Activated naive CD4-positive, alpha-beta T cell treated with Interleukin-2 at 50 U/mL for 16 hours (primary cell): Measurements from ENCODE around the gene SEPTIN11.
A peak's percentile ranks its signal among the peaks of the same experiment; 100 is the strongest.

Experiments
- DNase-seq: peaks from one replicate; pipeline ENCODE4 v3.0.0-alpha.2; 2020

The SEPTIN11 gene

DNA sequence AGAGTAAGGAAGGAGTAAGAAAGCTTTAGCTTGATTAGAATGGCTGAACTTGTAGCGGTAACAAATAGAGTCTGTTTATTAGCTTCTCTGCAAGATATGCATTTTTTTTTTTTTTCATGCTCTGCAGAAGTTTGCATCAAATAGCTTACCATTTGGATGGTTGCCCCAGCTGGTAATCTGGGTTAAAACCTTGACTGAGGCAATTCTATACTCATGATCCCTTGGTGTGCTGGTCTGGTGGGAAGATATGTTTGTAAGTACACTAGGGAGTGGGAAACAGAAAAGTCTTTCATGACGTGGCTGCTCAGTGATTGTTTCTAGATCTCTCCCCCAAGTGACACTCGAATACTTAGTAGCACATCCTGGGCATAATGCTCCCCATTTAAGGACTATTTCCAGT, 32.1 kb downstream of the SEPTIN11 start:
- no peak for DNase-seq

DNA sequence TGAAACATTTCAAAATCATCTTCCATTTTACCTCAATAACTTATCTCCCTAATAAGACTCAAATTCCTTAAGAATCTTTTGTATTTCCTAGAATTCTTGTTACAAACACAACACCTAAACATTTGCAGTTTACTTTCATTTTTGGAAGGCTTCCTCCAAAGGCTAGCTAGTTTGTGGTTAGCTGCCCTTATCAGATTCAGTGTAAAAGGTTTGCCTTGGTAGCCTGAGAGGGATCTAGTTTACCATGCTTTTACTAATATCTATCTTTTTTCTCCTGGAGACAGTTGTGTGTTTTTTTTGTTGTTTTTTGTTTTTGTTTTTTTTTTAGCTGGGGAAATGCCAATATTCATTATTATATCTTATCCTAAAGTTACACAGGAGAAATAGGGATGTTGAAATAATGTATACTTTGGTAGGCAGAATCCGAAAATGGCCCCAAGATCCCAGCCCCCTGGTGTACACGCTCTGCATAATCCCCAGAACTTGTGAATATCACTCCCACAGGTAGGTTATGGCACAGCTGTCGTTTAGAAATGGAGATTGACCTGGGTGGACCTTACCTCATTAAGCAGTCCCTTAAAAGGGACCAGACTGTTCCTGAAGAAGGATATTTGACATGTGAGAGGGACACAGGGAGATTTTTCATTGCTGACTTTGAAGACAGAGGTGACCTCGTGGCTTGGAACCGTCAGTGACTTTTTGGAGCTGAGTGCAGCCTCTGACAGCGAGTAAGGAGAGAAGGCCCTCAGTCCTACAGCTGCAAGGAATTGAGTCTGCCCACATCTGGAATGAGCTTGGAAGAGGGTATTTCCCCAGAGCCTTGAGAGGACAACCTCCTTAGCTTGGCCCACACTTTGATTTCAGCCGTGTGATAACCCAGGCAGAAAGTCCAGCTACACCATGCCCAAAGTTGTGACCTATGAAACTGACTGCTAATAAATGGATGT, 33.4 kb downstream of the SEPTIN11 start:
- no peak for DNase-seq

DNA sequence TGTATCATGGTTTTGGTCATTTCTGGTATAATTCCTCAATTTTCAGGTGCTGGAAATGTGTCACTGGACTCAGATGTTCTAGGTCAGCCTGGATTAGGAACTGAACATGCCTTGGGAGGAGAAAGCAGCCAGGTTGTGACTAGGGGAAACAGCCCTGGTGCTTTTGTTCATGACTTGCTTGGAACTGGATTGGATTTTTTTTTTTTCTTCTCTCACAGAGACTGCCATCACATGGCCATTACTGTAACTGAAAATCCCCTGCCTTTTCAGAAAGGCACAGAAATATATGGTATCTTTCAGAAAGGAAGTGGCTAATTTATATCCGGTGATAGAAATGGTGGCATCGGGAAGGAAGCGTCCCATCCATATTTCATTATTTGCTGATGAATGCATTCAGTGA, 34.6 kb downstream of the SEPTIN11 start:
- DNase-seq = no peak

DNA sequence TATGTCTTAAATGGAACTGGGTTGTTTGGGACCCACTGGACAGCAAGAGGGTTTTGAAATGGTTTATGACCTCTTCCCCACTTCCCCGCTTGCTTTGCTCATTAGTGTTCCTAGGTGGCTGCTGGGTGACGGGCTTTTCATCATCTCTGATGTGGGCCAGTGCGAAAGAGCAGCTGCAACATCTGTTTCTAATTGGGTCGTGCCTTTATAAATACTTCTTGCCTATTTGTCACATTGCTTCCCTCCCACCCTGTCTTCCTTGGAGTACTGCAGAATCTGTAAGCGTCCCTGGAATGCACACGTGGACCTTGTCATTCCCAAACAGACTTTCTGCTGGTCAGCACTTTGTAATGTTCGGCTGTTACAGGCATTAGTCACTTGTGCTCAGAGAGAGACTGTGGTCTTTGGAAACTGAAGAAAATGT, 35.2 kb downstream of the SEPTIN11 start:
- DNase-seq = no peak

DNA sequence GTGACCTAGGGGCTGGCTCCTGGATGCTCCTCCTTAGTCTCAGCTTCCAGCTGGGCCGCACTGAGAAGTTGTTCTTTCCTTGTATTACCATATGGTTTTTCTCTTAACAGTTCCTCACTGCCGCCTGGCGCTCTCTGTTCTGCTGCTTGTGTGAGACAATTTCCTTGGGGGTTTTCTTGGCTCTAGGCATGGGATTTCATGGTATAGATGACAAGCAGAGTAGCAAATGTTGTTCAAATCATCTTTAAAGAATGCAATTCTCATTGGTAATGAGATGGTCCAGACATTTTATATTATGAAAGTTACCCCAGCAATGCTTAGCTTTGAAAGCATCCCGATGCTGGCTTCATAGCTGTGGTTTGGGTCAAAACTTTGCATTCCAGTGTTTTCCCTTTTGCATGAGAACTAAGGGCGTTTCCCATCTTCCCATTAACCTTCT, 37.6 kb downstream of the SEPTIN11 start:
- no peak for DNase-seq

DNA sequence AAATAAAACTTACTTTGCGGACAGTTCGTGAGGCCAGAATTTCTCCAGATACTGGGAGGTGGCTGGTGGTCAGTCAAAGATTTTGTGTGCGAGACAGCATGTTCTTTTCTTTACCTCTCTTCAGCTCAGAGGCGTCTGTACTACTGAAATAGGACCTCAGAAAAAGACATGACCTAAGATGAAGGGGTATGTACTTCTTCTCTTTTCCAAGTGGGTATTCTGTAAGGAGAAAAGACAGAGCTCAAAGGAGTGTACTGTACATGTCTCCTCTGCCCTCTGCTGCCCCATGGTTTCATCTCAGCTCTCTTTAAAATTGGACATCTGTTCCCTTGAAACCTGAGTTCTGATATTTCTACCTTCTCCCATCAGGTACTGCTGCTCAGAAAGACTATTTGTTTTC, 38.1 kb downstream of the SEPTIN11 start:
- DNase-seq = no peak

DNA sequence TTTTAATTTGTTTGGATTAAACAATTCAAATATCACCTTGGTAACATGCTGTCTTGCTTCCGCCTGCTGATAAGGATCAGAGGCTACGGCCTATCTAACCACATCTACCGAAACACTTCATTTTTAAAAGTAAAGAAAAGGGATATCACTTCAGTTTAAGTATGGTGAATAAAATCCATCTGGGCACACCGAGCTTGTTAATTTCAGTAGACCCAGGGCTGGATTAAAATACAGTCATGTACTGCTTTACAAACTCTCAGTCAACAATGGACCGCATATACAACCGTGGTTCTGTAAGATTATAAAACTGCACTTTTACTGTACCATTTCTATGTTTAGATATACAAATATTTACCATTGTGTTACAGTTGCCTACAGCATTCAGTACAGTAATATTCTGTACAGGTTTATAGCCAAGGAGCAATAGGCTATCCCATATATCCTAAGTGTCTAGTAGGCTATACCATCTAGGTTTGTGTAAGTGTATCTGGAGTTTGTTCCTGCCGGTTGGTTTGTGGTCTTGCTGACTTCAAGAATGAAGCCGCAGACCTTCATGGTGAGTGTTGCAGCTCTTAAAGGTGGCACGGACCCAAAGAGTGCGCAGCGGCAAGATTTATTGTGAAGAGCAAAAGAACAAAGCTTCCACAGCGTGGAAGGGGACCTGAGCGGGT, 40.0 kb downstream of the SEPTIN11 start:
- DNase-seq = peak; percentile 60

DNA sequence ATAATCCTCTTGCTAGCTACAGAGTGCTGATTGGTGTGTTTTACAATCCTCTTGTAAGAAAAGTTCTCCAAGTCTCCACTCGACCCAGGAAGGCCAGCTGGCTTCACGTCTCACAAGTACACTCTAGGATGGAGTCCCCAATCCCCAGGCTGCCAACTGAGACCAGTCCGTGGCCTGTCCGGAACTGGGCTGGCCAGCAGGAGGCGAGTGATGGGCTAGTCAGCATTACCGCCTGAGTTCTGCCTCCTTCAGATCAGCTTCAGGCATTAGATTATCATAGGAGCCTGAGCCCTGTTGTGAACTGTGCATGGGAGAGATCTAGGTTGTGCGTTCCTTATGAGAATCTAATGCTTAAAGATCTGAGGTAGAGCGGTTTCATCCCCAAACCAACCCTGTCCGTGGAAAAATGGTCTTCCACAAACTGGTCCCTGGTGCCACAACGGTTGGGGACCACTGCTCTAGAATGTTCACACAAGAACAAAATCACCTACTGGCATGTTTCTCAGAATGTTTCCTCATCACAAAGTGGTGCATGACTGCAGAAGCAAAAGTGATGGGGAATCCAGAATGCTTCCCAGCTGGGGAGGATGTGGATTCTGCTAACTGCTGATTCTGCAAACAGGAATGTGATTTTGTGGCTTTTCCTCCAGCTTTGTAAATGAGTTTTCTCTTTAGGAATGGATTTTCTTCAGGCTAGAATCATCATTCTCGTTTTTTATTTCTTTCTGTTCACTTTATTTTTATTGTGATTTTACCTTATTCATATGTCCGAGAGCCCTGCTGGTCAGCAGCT, 40.9 kb downstream of the SEPTIN11 start:
- no peak for DNase-seq

DNA sequence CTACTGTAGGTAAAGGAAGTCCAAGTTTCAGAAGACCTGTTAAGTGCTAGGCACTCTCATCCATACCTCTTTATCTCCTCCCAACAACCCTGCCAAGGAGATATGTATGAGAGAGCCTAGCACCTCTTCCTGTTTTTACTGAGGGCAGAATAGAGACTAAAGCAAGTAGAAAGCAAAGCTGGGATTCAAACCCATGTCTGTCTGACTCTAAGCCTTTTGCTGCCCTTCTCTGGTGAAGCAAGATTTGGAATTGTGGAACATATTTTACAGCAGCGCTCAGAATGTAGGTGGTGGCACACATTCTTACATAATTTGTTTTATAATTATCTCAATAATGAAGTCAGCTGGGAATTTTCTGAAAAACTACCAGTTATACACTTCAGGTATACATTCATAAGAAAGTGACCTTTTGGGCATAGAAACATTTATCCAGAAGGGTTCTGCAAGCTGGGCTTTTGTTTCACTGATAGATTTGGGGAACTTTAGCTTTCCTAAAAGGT, 41.7 kb downstream of the SEPTIN11 start:
- DNase-seq = no peak

DNA sequence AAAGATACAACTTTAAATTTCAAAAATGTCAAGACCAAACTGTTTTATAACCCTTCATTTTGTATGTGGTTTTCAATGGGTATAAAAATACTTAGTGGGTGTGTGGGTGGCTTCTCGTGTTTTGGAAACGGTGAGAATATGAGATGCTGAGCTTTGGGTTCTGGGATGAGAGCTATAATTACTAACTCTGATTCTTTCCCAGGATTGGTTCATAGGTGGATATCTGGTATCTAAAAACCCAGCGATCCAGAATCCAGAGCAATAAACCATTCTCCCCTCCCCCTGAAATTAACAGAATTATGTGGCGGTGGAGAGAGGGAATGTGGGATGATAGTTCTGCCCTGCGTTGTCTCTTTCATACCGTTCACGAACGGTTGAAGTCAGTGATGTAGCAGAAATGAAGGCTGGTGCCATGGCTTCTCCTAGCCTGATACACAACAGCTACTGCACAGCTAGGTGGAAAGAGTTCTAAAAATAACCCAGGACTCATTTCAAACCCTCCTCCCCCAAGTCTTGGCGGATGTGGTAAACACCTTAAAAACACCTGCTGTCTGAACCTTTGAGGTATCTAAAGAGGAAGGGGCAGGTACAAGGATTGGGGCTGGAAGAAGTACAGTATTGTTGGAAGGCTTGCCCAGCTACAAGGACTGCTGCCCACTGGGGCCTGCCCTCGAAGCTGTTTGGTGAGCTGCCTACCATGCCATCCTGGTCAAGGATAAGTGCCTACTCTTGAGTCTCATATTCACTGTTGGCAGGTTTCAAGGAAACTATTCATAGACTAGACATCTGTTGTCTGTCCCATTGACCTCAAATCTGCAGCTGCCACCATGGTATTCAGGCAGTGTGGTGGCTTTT, 44.5 kb downstream of the SEPTIN11 start:
- DNase-seq = peak; percentile 48

DNA sequence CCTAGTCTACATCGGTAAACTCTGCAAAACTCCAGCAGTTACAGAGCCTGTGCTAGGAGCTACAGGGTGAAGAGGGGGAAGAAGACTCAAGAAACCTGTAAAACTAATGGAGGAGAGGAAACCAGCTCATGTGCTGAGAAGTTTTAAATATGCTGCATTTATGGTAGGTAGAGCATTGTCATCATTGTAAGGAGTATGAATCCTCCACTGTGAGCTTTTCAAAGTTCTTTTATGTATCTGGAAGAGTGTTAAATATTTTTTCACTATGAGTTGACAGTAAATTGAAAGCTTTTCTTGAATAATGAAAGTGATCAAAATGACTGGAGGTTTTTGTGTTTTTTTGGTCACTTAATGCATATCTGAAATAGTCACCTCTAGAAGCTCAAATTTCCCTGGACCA, 46.2 kb downstream of the SEPTIN11 start:
- DNase-seq = no peak

DNA sequence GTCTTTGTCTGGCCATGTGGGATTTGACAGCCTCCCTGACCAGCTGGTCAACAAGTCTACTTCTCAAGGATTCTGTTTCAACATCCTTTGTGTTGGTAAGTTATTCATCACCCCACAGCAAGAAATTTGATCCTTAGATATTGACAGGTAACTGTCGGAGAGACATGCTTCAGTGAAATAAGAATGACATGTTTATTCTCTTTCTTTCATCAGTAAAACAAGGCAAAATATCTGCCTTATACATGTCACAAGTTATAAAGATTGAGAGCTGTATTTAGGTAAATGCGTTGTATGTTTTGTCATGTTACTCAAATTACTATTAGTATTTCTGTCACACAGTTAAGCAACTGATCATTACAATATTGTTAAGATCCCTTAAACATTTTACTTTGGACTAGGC, 46.9 kb downstream of the SEPTIN11 start:
- DNase-seq = no peak

DNA sequence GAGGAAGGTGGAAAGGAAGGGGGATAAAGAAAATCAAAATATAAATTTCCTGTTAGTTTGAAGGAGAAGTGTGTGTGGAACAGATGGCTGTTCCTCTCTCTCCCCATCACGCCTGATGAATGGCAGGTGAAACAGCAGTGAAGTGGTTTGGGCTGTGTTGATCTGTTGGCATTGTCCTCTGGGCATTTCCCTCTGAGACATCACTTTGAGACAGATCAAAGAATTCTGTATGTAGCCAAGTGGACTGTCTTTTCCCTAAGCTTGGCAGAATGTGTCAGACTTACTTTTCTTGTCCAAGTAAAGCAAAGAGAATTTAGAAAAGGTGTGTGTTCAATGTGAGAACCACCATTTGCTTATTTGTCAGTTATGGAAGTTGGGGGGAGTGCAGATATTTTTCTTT, 47.5 kb downstream of the SEPTIN11 start:
- no peak for DNase-seq

DNA sequence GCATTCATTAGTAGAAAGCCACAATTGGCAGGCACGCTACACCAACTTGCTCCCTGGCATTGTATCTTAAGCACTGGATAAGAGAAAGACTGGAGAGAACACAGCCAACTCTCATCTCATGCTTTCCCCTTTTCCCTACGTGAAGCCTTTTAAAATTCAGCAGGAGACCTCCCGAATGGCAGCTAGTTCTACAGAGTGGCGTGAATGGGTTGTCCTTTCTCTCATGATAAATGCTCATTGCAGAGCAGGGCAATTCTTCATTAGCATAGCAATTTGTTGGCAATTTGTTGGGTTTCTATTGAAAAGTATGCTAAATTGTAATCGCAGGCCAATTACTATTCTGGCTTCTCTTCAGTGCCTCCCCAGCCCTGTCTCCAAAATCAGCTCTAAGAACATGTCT, 48.0 kb downstream of the SEPTIN11 start:
- DNase-seq = no peak

DNA sequence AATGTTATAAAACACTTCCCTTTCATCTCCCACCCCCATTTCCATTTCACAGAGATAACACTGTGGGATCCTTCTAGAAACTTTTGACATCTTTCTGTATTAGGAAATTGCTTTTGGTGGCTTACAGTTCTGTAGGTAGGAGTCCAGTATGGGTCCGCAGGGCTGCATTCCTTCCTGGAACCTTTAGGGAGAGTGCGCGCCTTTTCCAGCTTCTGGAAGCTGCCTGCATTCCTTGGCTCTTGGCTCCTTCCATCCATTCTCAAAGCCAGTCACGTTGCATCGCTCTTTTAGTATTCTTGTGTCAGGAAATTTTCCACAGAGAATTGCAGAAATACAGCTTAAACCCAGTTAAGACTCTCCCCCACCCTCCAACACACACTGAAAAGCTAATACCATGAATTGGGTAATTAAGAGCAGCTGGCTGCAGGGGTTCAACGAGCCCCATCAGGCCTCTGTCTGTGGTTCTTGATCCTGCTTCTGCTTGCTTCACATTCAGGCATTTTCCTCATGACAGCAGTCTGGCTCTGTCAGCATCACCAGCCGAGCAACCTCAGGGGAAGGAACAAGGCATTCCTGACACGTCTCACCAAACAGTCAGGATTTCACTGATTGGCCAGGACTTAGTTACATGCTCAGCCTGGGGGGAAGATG, 48.8 kb downstream of the SEPTIN11 start:
- no peak for DNase-seq
